ENCODE results near the gene PARP3. TPM values are rescaled to one million over a fixed set of nuclear protein-coding genes. Genes with fewer than 3 reads are reported as not detected.

PARP3 gene
- total RNA-seq, 4 donors from 2014 or later: 19.5 to 43.0 (median 22.8) TPM

DNA sequence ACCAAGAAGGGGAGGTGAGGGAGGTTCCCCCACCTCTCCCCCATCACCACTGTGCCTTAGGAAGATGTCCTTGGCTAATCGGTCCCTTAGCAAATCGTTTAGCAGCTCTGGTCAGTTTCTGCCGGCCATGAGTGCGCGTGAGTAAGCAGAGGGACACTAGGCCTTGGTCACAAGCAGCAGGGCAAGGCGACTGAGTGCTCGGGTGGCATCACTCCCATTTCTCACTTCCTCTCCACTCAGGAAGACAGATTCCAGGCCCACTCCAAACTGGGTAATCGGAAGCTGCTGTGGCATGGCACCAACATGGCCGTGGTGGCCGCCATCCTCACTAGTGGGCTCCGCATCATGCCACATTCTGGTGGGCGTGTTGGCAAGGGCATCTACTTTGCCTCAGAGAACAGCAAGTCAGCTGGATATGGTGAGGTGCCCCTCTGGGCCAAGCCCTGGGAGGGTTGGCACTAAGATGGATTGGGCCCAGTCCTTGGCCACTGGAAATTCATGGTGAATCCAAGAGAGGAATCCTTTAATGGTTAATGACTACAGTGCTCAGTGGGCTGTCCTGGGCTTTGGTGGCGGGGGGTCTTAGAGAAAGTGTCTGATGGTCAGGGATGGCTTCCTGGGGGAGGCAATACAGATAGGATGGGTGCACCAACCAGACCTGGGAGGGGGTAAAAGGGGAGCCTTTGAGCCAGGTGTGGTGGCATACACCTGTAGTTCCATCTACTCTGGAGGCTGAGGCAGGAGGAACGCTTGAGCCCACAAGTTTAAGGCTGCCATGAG, 4.0 kb downstream of the PARP3 start:
- H3K4me3 ChIP-seq: no peak overlapping the region
- ATAC-seq: no peak
- H3K4me1 ChIP-seq: peaks cover 0 to 20% (median 14%) of the 10 kb centered on the region in 3 donors
- H3K36me3 ChIP-seq: peaks cover 0 to 60% of the 10 kb centered on the region in 2 donors
- no peak overlapping the region for H3K27ac ChIP-seq
- WGBS, 2 donors (ENCODE audit: low coverage in 1 of 2): 89 to 100% methylated on average over 3 to 7 of the region's 14 CpGs
- H3K9me3 ChIP-seq: no peaks in the 10 kb centered on the region
- TF ChIP-seq, protein P1, sequence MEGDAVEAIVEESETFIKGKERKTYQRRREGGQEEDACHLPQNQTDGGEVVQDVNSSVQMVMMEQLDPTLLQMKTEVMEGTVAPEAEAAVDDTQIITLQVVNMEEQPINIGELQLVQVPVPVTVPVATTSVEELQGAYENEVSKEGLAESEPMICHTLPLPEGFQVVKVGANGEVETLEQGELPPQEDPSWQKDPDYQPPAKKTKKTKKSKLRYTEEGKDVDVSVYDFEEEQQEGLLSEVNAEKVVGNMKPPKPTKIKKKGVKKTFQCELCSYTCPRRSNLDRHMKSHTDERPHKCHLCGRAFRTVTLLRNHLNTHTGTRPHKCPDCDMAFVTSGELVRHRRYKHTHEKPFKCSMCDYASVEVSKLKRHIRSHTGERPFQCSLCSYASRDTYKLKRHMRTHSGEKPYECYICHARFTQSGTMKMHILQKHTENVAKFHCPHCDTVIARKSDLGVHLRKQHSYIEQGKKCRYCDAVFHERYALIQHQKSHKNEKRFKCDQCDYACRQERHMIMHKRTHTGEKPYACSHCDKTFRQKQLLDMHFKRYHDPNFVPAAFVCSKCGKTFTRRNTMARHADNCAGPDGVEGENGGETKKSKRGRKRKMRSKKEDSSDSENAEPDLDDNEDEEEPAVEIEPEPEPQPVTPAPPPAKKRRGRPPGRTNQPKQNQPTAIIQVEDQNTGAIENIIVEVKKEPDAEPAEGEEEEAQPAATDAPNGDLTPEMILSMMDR (IDR thresholded peaks at IDR 0.05): no peak
- TF ChIP-seq EP300 (IDR thresholded peaks at IDR 0.05): no peak
- no peak for TF ChIP-seq POLR2AphosphoS5 (IDR thresholded peaks at IDR 0.05)
- no peak for TF ChIP-seq POLR2A (IDR thresholded peaks at IDR 0.05)
- H3K27me3 ChIP-seq: no peaks in the 10 kb centered on the region

DNA sequence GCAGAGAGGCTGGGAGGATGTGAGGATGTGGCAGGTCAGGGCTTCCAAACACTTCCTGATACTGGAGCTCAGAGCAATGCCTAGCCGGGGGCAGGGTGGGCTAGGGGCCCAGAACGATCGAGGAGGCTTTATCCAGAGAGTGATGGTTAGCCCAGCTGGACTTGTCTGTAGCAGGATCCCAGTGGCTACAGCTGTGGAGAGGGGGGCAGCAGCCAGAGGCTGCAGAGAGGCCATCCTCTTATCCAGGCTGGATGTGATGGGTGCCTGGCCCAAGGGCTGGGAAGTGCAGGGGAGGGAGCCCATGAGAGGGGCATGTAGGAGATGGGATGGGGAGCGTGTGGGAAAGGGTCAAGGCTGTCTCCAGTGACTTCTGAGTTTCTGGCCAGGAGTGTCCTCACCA, 4.6 kb downstream of the PARP3 start:
- no peak for ATAC-seq
- Histone ChIP-seq H3K4me3 (no peak overlapping the region), H3K36me3 (peaks cover 0 to 60% of the 10 kb centered on the region in 2 donors), H3K4me1 (peaks cover 0 to 15% (median 12%) of the 10 kb centered on the region in 3 donors), H3K9me3 (no peaks in the 10 kb centered on the region), H3K27ac (no peak overlapping the region), H3K27me3 (no peaks in the 10 kb centered on the region)
- TF ChIP-seq EP300 (IDR thresholded peaks at IDR 0.05): no peak
- TF ChIP-seq, protein P1 (IDR thresholded peaks at IDR 0.05): no peak
- TF ChIP-seq POLR2A (IDR thresholded peaks at IDR 0.05): no peak
- no peak for TF ChIP-seq POLR2AphosphoS5 (IDR thresholded peaks at IDR 0.05)
- WGBS, 2 donors (ENCODE audit: low coverage in 1 of 2): 71 to 88% methylated on average over 3 to 4 of the region's 4 CpGs

DNA sequence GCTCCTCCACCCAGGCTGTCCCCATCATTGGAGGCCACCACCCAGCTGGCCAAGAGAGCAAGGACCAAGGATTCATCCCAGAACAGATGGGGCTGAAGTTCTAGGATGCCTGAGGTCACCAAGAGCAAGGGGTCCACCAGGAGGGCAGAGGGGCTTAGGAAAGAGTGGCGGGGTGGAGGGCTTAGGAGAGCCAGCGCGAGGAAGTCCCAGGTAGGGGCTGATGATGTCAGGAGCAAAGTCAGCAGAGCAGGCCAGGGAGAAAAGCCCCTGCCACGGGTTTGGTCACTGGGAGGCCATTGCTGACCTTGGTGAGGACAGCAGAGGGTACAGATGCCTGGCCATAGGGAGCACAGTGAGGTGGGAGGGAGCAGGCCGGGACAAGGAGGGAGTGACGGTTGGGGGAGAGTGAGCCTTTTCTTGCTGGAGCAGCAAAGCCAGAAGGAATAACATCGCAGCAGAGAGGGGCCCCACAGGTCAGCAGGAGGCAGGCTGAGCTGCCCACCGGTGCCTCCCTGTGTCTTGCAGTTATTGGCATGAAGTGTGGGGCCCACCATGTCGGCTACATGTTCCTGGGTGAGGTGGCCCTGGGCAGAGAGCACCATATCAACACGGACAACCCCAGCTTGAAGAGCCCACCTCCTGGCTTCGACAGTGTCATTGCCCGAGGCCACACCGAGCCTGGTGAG, 5.2 kb downstream of the PARP3 start:
- ATAC-seq: no peak
- WGBS, 2 donors (ENCODE audit: low coverage in 1 of 2): 77 to 79% methylated on average over 6 to 7 of the region's 13 CpGs

DNA sequence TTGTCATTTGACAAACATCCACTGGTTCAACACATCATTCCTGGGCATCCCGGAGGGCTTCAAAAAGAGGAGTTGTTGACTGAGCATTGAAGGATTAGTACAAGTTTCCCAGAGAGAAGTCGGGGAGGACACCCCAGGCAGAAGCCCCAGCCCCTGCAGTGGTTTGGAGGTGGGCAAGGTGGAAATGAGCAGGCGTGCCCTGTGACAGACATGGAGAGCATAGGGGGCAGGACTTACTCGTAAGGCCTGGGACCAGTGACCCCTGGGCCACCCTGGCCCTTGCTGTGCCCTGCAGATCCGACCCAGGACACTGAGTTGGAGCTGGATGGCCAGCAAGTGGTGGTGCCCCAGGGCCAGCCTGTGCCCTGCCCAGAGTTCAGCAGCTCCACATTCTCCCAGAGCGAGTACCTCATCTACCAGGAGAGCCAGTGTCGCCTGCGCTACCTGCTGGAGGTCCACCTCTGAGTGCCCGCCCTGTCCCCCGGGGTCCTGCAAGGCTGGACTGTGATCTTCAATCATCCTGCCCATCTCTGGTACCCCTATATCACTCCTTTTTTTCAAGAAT, 5.9 kb downstream of the PARP3 start:
- TF ChIP-seq, protein P1 (IDR thresholded peaks at IDR 0.05): no peak
- TF ChIP-seq POLR2A (IDR thresholded peaks at IDR 0.05): no peak
- no peak for TF ChIP-seq POLR2AphosphoS5 (IDR thresholded peaks at IDR 0.05)
- TF ChIP-seq EP300 (IDR thresholded peaks at IDR 0.05): no peak
- Histone ChIP-seq H3K4me1 (peaks cover 0 to 6% (median 4%) of the 10 kb centered on the region in 3 donors), H3K9me3 (no peaks in the 10 kb centered on the region), H3K27ac (no peak overlapping the region), H3K36me3 (peaks cover 0 to 60% of the 10 kb centered on the region in 2 donors), H3K27me3 (no peaks in the 10 kb centered on the region), H3K4me3 (no peak overlapping the region)
- 85 to 87% methylated on average over 2 to 5 of the region's 10 CpGs for WGBS, 2 donors (ENCODE audit: low coverage in 1 of 2)
- no peak for ATAC-seq

More for the DNA sequence above, 5.2 kb downstream of the PARP3 start:
- Histone ChIP-seq H3K27me3 (no peaks in the 10 kb centered on the region), H3K27ac (no peak overlapping the region), H3K9me3 (no peaks in the 10 kb centered on the region), H3K4me3 (no peak overlapping the region), H3K4me1 (peaks cover 0 to 13% (median 12%) of the 10 kb centered on the region in 3 donors), H3K36me3 (peaks cover 0 to 60% of the 10 kb centered on the region in 2 donors)
- TF ChIP-seq POLR2AphosphoS5 (IDR thresholded peaks at IDR 0.05): no peak
- TF ChIP-seq POLR2A (IDR thresholded peaks at IDR 0.05): no peak
- TF ChIP-seq EP300 (IDR thresholded peaks at IDR 0.05): no peak
- TF ChIP-seq, protein P1 (IDR thresholded peaks at IDR 0.05): no peak

Data from gastroesophageal sphincter (tissue), 4 donors.